Measurements from ENCODE around the gene SMIM8.

Gene SMIM8

DNA sequence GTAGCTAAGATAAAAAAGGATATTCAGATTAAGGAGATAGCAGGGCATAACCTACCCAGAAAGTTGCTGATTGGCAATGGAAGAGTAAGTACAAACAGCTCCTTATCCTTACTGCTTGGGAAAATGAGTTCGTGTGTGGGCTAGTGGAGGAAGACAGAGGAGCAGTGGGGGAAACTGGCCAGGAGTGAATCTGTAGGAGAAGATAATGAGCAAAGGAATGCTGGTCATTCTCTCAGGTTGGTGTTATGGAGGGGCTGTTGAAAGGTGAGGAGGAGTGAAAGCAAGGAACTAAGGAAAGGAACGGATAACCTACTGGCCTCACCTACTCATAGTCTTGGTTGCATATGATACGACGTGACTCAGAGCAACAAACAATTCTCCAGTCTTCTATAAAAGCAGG, 14.0 kb downstream of the SMIM8 start:
- DNase-seq: no peak

GRCh38 chr6:87340230-87340629, 17.8 kb downstream of the SMIM8 start:
- no peak for DNase-seq

DNA sequence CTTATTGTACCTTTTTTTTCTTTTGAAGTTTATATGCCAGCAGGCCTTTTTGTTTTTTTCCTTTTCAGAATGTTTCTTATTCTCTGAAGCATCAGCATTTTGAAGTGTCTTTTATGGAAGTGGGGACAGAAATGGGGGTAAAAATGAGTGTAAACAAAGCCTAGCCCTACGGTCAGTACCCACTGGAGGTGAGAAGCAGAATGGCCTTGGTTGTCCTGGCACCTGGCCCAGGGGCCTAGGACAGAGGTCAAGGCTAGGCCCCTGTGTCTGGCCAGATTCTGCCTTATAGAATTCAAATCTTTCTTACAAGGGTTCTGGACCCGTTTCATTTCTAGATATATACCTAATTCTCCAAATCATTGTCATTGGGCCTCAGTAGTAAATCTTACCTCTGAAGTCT, 18.8 kb downstream of the SMIM8 start:
- DNase-seq: no peak

- DNase-seq: no peak
Observed at GRCh38 chr6:87341899-87342298, 19.5 kb downstream of the SMIM8 start.

DNA sequence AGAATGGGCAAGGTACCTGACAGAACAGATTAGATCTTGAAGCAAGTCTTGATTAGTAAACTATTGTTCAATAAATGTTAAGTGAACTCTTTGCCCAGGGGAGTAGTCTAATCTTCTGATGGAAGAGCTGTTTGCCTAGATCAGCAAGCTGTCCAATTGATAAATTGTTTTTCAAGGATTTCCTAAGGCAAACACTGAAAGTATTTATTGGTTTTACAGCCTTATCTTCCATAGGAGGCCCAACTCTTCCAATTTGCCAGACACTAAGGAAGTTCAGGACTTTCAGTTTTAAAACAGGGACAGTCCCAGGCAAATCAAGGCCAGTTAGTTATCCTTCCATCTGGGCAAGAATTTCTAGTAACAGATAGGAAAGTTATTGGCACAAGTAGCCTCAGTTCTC, 20.4 kb downstream of the SMIM8 start:
- DNase-seq: no peak

DNA sequence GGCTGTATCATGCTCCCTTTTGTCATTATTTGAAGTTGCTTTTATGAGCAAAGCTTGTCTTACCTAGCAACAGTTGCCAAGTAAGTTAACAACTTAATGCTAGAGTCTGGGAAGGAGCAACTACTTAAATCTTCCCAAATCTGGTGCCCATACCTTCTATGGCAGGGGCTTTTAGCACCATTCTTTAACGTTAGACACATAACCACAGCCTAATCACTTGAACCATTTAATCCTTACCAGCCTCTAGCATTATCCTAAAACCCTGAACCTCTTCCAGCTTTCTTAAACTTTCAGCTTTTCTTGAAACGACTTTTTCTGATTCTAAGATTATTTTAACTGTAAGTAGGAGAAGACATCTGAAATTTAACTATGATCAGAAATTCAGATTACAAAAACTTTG, 22.3 kb downstream of the SMIM8 start, which contains the start of gene C6orf163:
TSS of gene C6orf163 (plus strand) at position 83 of the 400 bp plus-strand sequence. CDS start at position 370, 287 bp downstream.
- DNase-seq: no peak

- no peak for DNase-seq
Observed at GRCh38 chr6:87346700-87347099, 24.3 kb downstream of the SMIM8 start.

DNA sequence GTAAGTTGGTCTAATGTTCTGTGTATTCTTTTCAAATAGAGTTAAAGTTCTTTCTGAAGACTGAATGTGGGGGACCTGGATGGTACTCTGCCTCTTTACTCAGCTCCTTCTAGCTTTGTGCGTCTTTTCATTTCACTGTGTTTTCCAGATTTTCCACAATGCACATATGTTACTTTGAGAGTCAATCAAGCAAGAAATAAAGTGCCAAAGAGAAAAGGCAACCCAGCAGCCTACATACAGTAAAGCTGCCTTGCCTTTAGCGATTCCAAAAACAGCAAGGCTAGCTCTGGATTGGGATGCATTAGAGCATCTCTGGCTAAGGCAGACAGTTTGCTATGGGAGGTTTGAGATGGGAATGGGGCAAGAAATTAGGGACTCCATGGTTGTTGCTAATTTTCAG, 27.5 kb downstream of the SMIM8 start:
- DNase-seq: no peak

- no peak for DNase-seq
Observed at GRCh38 chr6:87350516-87350915, 28.1 kb downstream of the SMIM8 start.

DNA sequence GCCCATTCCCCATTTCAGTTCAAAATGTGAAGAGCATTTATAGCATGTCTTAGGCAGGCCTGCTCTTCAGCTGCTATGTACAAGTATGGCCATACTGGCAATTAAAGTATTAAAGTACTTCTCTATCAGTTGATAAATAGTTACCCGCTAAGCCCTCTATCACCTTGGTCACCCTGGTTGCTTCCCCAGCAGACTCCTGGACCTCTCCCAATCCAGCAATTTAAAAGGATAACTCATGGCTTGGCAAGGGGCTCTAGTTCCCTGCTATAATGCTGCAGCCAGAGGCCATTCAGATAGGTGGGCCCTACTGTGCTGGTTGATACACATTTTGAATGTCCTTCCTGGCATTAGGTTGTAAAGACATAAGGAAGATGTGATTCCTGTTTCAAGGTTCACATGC, 29.2 kb downstream of the SMIM8 start:
- DNase-seq: no peak

- no peak for DNase-seq
Observed at GRCh38 chr6:87356181-87356580, 33.8 kb downstream of the SMIM8 start.

- no peak for DNase-seq
Observed at GRCh38 chr6:87357479-87358196, 35.2 kb downstream of the SMIM8 start.

DNA sequence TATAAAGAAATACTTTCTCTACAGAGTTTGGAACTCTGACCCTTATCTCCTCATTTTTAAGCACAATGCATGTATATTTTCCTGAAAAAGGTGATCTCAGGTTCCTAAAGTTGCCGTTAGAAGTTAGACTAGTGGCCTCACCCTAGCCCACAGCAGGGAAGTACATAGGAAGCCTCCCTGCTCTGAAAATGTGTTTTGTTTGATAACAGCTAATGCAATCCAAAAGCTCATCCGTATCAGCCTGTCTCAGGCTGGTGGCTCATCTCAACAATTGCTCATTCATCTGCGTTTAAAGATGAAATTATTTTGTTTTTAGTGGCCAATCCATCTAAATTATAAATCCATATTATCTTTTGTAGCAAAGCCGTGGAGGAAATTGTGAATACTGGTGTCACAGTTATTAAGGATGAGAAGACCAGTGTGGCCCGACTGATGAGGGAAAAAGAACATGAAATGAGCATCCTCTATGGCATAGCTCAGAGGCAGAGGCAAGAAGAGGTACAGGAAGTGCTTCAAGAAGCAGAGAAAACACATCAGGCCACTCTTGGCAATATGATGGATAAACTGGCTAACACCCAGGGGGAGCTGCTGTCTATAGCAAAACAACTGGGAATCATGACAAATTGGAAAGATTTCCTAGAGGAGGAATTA, 42.3 kb downstream of the SMIM8 start:
- no peak for DNase-seq

DNA sequence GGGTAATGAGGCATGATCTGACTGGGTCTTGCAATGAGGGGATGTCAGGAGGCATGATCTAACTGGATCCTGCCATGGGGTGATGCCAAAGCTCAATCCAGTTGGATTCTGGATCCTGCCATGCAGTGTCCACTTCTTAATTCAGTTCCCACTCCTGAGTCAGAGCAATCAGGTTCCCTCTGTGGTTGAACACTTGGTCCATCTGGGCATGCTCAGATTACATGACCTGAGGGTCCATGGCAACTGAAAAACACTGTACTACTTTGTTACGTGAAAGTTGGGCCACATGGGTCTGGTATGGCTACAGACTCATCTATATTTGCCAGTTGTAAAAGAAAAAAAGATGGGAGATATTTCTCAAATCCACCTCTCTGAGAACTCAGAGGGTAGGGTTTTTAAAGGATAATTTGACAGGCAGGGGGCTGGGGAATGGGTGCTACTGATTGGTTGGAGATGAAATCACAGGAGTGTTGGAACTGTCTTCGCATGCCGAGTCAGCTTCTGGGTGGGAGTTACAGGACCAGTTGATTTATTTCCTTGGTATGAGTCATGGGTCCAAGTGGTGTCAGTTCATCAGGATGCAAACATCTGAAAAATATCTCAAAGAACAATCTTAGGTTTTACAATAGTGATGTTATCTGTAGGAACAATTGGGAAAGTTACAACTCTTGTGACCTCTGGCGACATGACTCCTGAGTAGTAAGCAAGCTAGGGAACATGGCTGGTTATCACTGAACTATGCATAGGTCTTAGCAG, 43.9 kb downstream of the SMIM8 start:
- no peak for DNase-seq

DNA sequence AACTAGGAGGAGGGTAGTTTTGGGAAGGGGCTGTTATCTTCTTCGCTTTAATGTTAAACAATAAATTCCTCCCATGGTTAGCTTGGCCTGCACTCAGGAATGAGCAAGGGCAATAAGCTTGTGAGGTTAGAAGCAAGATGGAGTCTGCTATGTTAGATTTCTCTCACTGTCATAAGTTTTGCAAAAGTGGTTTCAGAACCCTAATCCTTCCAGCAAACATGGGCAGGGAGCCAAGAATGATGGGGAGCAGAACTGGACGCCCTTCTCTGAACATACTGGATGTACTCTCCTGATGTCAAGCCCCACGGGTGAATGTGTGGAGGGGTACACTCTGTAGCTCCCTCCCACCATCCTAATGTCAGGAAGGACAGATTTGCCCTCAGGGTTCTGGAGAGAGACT, 44.5 kb downstream of the SMIM8 start:
- DNase-seq: no peak

GRCh38 chr6:87373377-87373776, 51.0 kb downstream of the SMIM8 start:
- DNase-seq: no peak

- DNase-seq: no peak
Observed at GRCh38 chr6:87375315-87375714, 52.9 kb downstream of the SMIM8 start.

DNA sequence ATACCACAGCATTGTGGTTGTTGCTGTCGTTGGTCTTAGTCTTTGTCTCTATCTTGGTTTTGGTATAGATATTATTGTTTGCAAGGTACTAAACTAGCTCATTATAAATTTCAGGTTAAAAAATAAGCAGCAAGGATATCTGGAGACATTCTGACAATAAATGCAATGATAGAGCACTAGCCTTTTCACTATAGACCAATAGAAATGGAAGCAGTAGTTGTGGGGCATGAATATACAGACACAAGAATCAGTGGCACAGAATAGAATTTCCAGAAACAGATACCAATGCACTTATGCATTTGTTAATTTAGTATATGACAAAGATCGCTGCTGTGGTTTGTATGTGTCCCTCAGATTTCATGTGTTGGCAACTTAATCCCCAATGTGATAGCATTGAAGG, 54.3 kb downstream of the SMIM8 start:
- DNase-seq: no peak

DNA sequence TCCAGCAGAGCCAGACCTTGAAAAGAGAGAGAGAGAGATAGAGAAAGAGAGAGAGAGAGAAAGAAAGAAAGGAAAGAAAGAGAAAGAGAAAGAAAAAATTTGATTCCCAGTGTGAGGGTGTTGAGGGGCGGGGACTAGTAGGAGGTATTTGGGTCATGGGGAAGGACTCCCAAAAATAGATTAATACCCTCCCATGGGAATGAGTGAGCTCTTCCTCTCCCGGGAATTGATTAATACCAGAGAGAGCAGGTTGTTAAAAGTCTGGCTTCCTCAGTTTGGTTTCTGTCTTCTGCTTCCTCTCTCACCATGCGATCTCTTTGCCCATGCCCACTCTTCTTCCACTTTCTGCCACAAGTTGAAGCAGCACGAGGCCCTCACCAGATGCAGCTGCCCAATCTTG, 56.6 kb downstream of the SMIM8 start:
- no peak for DNase-seq

DNA sequence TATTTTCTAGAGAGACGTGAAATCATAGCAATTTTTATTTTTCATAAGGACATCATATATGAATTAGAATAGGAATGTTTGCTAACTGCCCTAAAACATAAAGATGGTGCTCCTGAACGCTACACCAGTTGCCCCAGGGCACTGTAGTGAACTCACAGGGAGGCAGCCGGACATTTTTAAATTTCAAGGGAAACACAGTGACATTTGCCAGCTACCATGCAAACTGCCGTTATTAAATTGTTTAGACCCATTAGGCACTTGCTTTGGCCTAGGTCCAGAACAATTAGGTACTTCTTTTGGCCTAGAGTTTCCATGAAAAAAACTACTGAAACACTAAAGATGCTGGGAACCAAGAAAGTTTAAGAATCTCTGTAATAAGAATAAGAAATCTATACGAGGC, 60.5 kb downstream of the SMIM8 start:
- no peak for DNase-seq

DNA sequence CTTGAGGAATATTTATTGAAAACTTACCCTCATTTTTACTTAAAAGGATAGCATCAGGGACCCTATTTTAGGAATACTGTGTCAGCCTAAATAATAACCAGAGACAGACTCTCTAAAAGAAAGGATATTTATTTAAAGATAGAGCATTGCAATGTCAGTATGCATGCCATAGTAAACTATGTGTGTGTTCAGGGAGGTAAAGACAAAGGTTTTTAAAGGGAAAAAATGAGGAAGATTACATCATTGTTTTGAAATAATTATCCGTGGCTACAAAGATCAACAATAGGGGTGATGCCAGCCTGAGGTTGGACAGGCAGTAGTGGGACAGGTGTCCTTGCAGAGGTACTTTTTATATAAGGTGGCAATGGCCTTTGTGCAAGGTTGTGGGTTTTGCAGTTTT, 61.6 kb downstream of the SMIM8 start:
- no peak for DNase-seq

GRCh38 chr6:87384449-87384848, 62.1 kb downstream of the SMIM8 start:
- DNase-seq: no peak

GRCh38 chr6:87391334-87391733, 68.9 kb downstream of the SMIM8 start:
- no peak for DNase-seq

Measured in activated effector memory CD4-positive, alpha-beta T cell treated with anti-CD3 and anti-CD28 coated beads, Interleukin-2, amount 50 U/mL, for 16 hours (primary cell).